Measurements from ENCODE around the gene OSGEP.

OSGEP gene
- total RNA-seq: 66.4 to 77.9 reads per million in 2 experiments

- DNase-seq (ENCODE audit: low read depth): peak; percentile 98
Observed at GRCh38 chr14:20454516-20455354, at the start of gene OSGEP, which contains the start of gene APEX1. Gene OSGEP, minus strand, starts transcription at chr14:20454812. Its CDS starts 129 bp downstream, at chr14:20454683. Gene APEX1, plus strand, starts transcription at chr14:20455226. Its CDS starts 420 bp downstream, at chr14:20455646.

- no peak for DNase-seq (ENCODE audit: low read depth)
Observed at GRCh38 chr14:20503898-20504297, 49.3 kb upstream of the OSGEP start.

- DNase-seq (ENCODE audit: low read depth): no peak
Observed at GRCh38 chr14:20501346-20501745, 46.7 kb upstream of the OSGEP start.

GRCh38 chr14:20499881-20500280, 45.3 kb upstream of the OSGEP start:
- DNase-seq (ENCODE audit: low read depth): no peak

- no peak for DNase-seq (ENCODE audit: low read depth)
Observed at GRCh38 chr14:20499108-20499507, 44.5 kb upstream of the OSGEP start.

GRCh38 chr14:20498622-20499021, 44.0 kb upstream of the OSGEP start:
- DNase-seq (ENCODE audit: low read depth): no peak

- DNase-seq (ENCODE audit: low read depth): no peak
Observed at GRCh38 chr14:20494935-20495766, 40.5 kb upstream of the OSGEP start.

- DNase-seq (ENCODE audit: low read depth): no peak
Observed at GRCh38 chr14:20493634-20494033, 39.0 kb upstream of the OSGEP start.

GRCh38 chr14:20492486-20492885, 37.9 kb upstream of the OSGEP start:
- no peak for DNase-seq (ENCODE audit: low read depth)

GRCh38 chr14:20490563-20490962, 36.0 kb upstream of the OSGEP start:
- no peak for DNase-seq (ENCODE audit: low read depth)

- no peak for DNase-seq (ENCODE audit: low read depth)
Observed at GRCh38 chr14:20489093-20489994, 34.7 kb upstream of the OSGEP start.

- no peak for DNase-seq (ENCODE audit: low read depth)
Observed at GRCh38 chr14:20487396-20487725, 32.7 kb upstream of the OSGEP start.

- no peak for DNase-seq (ENCODE audit: low read depth)
Observed at GRCh38 chr14:20486684-20487395, 32.2 kb upstream of the OSGEP start.

GRCh38 chr14:20485900-20486299, 31.3 kb upstream of the OSGEP start:
- DNase-seq (ENCODE audit: low read depth): no peak

GRCh38 chr14:20482382-20482781, 27.8 kb upstream of the OSGEP start:
- no peak for DNase-seq (ENCODE audit: low read depth)

GRCh38 chr14:20478894-20479293, 24.3 kb upstream of the OSGEP start:
- no peak for DNase-seq (ENCODE audit: low read depth)

GRCh38 chr14:20477211-20477876, 22.7 kb upstream of the OSGEP start:
- DNase-seq (ENCODE audit: low read depth): no peak

- no peak for DNase-seq (ENCODE audit: low read depth)
Observed at GRCh38 chr14:20476776-20477175, 22.2 kb upstream of the OSGEP start.

GRCh38 chr14:20472536-20473169, 18.0 kb upstream of the OSGEP start:
- no peak for DNase-seq (ENCODE audit: low read depth)

- no peak for DNase-seq (ENCODE audit: low read depth)
Observed at GRCh38 chr14:20470603-20470901, 15.9 kb upstream of the OSGEP start.
